GM21528 (cell line): Measurements from ENCODE around the gene NOL4L.

ENCODE experiments used
- ATAC-seq: cut with Tn5 transposase; IDR thresholded peaks from one replicate; pipeline ENCODE4 v1.9.1; 2021; ENCODE audit warnings: mild to moderate bottlenecking, moderate library complexity; ENCODE audit not compliant: unreplicated experiment, low FRiP score

Gene NOL4L

DNA sequence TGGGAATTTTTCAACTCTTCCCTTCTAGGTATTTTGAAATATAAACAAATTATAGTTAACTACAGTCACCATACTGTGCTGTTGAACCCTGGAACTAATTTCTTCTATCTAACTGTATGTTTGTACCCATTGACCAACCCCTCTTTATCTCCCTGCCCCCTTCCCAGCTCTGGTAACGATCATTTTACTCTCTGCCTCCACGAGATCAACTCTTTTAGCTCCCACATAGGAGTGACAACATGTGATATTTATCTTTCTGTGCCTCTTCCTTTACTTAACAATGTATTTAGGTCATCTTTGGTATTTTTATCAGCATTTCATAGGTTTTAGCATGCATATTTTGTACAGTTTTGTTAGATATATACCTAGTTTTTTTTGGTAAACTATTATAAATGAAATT lies 181.1 kb downstream of the NOL4L start:
- ATAC-seq: no peak

DNA sequence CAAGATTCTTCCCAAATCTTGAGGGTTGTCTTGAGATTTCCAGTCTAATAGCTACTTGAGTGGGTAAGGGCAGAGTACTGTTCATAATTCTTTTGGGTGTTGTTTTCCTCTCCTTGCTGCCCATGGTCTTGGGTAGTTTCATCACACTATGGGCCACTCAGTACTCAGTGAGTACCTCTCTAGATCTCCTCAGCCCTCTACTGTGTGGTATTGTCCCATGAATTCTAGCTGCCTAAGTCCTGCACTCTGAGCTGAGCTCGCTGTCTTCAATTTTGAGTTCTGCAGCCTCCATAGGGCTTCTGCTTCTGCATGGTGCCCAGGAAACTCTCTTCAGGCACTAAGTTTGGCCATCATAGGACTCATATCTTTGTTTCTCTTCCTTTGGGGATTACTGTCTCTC lies 184.7 kb downstream of the NOL4L start:
- no peak for ATAC-seq

DNA sequence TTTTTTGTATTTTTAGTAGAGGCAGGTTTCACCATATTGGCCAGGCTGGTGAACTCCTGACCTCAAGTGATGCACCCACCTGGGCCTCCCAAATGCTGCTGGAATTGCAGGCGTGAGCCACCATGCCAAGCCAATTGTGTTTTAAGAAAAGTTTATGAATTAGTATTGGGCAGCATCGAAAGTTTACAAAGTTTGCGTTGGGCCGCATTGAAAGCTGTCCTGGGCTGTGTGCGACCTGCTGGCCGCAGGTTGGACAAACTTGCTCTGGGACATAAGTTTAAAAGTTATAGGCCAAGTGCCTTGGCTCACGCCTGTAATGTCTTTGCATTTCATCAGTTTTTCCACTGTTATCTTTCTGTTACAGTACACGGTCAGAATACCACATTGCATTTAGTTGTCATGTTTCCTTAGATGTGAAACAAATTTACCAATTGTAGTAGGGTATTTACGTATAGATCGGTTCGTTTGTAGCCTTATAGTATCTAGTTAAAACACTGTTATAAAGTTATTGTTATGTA lies 187.5 kb downstream of the NOL4L start:
- ATAC-seq: no peak

DNA sequence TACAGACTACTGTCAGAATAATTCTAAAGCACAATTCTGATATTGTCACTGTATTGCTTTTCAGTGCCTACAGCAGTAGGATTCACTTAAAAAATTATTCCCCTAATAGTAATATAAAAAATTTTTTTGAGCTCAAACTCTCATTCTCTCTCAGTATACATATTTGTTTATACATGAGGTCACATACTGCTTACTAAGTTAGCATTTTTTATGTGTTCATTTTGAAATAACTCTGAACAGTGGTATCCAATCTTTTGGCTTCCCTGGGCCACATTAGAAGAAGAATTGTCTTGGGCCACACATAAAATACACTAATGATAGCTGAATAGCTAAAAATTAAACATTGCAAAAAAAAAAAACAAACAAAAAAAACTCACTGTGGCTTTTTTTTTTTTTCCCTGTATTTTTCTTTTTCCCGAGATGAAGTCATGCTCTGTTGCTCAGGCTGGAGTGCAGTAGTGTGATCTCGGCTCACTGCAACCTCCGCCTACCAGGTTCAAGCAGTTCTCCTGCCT lies 188.4 kb downstream of the NOL4L start:
- no peak for ATAC-seq

DNA sequence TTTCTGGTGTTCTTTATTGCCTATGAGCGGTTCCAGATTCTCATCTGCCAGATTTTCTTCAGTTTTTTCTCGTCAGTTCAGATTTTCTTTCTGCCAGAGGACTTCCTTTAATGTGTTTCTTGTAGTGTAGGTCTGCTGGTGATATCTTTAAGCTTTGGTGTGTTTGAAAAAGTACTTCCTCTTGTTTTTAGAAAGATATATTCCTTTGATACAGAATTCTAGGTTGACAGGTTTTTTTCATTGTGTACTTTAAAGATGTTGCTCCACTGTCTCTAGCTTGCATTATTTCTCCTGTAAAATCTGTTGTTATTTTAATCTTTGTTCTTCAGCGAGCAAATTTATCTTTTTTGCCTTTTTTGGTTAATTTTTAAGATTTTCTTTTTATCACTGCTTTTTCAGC lies 190.1 kb downstream of the NOL4L start:
- ATAC-seq: no peak
